ENCODE measurements around the gene NRXN3.

NRXN3 gene

DNA sequence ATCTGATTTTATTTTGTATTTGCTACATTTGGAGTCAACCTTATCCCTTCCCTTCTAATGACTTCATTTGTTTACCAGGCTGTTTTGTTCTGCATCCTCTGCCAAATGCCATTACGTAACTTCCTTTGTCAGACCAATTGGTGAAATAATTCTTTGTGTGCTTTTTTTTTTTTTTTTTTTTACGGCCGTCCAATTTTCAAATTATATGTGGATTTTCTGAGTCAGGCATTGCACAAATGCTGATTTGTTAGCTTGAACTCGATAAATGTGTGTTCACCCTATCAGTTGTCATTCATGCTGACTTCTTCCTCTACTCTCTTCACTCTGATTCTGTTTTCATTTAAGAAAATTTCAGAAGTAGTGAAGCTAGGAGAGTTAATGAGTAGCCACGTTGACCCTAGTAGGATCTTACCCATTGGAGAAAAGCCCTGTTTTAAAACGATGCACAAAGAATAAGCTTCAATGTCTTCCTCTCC lies 1654.9 kb downstream of the NRXN3 start:
- no peak for DNase-seq
- Histone ChIP-seq H3K27me3 (replicated peaks in 2 of 5; ENCODE audit: control insufficient read depth in 4 of 5, insufficient read depth in 5 of 5, low read length in 4 of 5) (no peaks in the 10 kb centered on the region), H3K27ac (ENCODE audit: insufficient read depth in 1 of 2, low read depth in 1 of 2, low read length in 2 of 2, poor library complexity in 1 of 2, severe bottlenecking in 2 of 2) (no peak overlapping the region), H3K36me3 (ENCODE audit: control insufficient read depth in 4 of 4, insufficient read depth in 4 of 4, low read length in 3 of 4) (no peaks in the 10 kb centered on the region), H3K9me3 (ENCODE audit: control extremely low read depth in 1 of 5, control insufficient read depth in 4 of 5, insufficient read depth in 2 of 5, low read depth in 1 of 5, low read length in 4 of 5) (no peaks in the 10 kb centered on the region), H3K4me1 (ENCODE audit: control extremely low read depth in 1 of 4, control insufficient read depth in 4 of 4, insufficient read depth in 4 of 4, low read length in 3 of 4) (no peaks in the 10 kb centered on the region), H3K4me3 (ENCODE audit: control insufficient read depth in 1 of 7, extremely low read depth in 1 of 7, insufficient read depth in 4 of 7, low read depth in 2 of 7, low read length in 6 of 7) (no peak overlapping the region)
- ChIA-PET POLR2A (no interaction called here), CTCF (no interaction called here)
- 84% methylated on average over 2 of the region's 6 CpGs for WGBS (ENCODE audit: insufficient coverage)

DNA sequence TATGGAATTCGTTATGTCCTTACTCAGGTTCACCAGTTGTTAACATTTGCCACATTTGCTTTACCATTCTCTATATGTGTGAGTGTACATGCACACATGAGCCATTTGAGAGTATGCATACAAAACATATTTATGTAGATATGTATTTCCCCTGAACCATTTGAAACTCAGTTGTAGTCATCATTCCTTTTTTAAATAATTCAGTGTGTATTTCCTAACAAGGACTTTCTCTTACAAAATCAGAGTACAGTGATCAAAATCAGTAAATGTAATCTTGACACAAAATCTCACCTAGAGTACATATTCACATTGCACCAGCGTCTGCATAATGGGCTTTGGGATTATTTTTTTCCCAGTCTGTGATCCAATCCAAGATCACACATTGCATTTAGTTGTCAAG lies 1656.2 kb downstream of the NRXN3 start:
- WGBS (ENCODE audit: insufficient coverage): 88% methylated on average over 1 of the region's 2 CpGs
- H3K27me3 ChIP-seq (replicated peaks in 2 of 5; ENCODE audit: control insufficient read depth in 4 of 5, insufficient read depth in 5 of 5, low read length in 4 of 5): no peaks in the 10 kb centered on the region

GRCh38 chr14:79829405-79830166 lies 1659.4 kb downstream of the NRXN3 start:
- Histone ChIP-seq H3K4me1 (ENCODE audit: control extremely low read depth in 1 of 4, control insufficient read depth in 4 of 4, insufficient read depth in 4 of 4, low read length in 3 of 4) (no peaks in the 10 kb centered on the region), H3K27ac (ENCODE audit: insufficient read depth in 1 of 2, low read depth in 1 of 2, low read length in 2 of 2, poor library complexity in 1 of 2, severe bottlenecking in 2 of 2) (no peak overlapping the region), H3K9me3 (ENCODE audit: control extremely low read depth in 1 of 5, control insufficient read depth in 4 of 5, insufficient read depth in 2 of 5, low read depth in 1 of 5, low read length in 4 of 5) (no peaks in the 10 kb centered on the region), H3K27me3 (replicated peaks in 2 of 5; ENCODE audit: control insufficient read depth in 4 of 5, insufficient read depth in 5 of 5, low read length in 4 of 5) (no peaks in the 10 kb centered on the region), H3K36me3 (ENCODE audit: control insufficient read depth in 4 of 4, insufficient read depth in 4 of 4, low read length in 3 of 4) (no peaks in the 10 kb centered on the region), H3K4me3 (ENCODE audit: control insufficient read depth in 1 of 7, extremely low read depth in 1 of 7, insufficient read depth in 4 of 7, low read depth in 2 of 7, low read length in 6 of 7) (no peak overlapping the region)
- 84% methylated on average over 2 of the region's 3 CpGs for WGBS (ENCODE audit: insufficient coverage)
- ChIA-PET CTCF (no interaction called here), POLR2A (no interaction called here)
- no peak for DNase-seq

More for the DNA sequence above, 1656.2 kb downstream of the NRXN3 start:
- Histone ChIP-seq H3K4me3 (ENCODE audit: control insufficient read depth in 1 of 7, extremely low read depth in 1 of 7, insufficient read depth in 4 of 7, low read depth in 2 of 7, low read length in 6 of 7) (no peak overlapping the region), H3K36me3 (ENCODE audit: control insufficient read depth in 4 of 4, insufficient read depth in 4 of 4, low read length in 3 of 4) (no peaks in the 10 kb centered on the region), H3K9me3 (ENCODE audit: control extremely low read depth in 1 of 5, control insufficient read depth in 4 of 5, insufficient read depth in 2 of 5, low read depth in 1 of 5, low read length in 4 of 5) (no peaks in the 10 kb centered on the region), H3K27ac (ENCODE audit: insufficient read depth in 1 of 2, low read depth in 1 of 2, low read length in 2 of 2, poor library complexity in 1 of 2, severe bottlenecking in 2 of 2) (no peak overlapping the region), H3K4me1 (ENCODE audit: control extremely low read depth in 1 of 4, control insufficient read depth in 4 of 4, insufficient read depth in 4 of 4, low read length in 3 of 4) (no peaks in the 10 kb centered on the region)
- no peak for DNase-seq
- ChIA-PET POLR2A (no interaction called here), CTCF (no interaction called here)

- WGBS (ENCODE audit: insufficient coverage): 89% methylated on average over 9 of the region's 10 CpGs
- Histone ChIP-seq H3K36me3 (ENCODE audit: control insufficient read depth in 4 of 4, insufficient read depth in 4 of 4, low read length in 3 of 4) (no peaks in the 10 kb centered on the region), H3K27ac (ENCODE audit: insufficient read depth in 1 of 2, low read depth in 1 of 2, low read length in 2 of 2, poor library complexity in 1 of 2, severe bottlenecking in 2 of 2) (no peak overlapping the region), H3K9me3 (ENCODE audit: control extremely low read depth in 1 of 5, control insufficient read depth in 4 of 5, insufficient read depth in 2 of 5, low read depth in 1 of 5, low read length in 4 of 5) (no peaks in the 10 kb centered on the region), H3K4me1 (ENCODE audit: control extremely low read depth in 1 of 4, control insufficient read depth in 4 of 4, insufficient read depth in 4 of 4, low read length in 3 of 4) (no peaks in the 10 kb centered on the region), H3K27me3 (replicated peaks in 2 of 5; ENCODE audit: control insufficient read depth in 4 of 5, insufficient read depth in 5 of 5, low read length in 4 of 5) (no peaks in the 10 kb centered on the region), H3K4me3 (ENCODE audit: control insufficient read depth in 1 of 7, extremely low read depth in 1 of 7, insufficient read depth in 4 of 7, low read depth in 2 of 7, low read length in 6 of 7) (no peak overlapping the region)
- ChIA-PET POLR2A (no interaction called here), CTCF (no interaction called here)
- DNase-seq: no peak
Observed at GRCh38 chr14:79831195-79831892, 1661.2 kb downstream of the NRXN3 start.

- no peak for DNase-seq
- Histone ChIP-seq H3K4me1 (ENCODE audit: control extremely low read depth in 1 of 4, control insufficient read depth in 4 of 4, insufficient read depth in 4 of 4, low read length in 3 of 4) (no peaks in the 10 kb centered on the region), H3K4me3 (ENCODE audit: control insufficient read depth in 1 of 7, extremely low read depth in 1 of 7, insufficient read depth in 4 of 7, low read depth in 2 of 7, low read length in 6 of 7) (no peak overlapping the region), H3K27me3 (replicated peaks in 2 of 5; ENCODE audit: control insufficient read depth in 4 of 5, insufficient read depth in 5 of 5, low read length in 4 of 5) (no peaks in the 10 kb centered on the region), H3K27ac (ENCODE audit: insufficient read depth in 1 of 2, low read depth in 1 of 2, low read length in 2 of 2, poor library complexity in 1 of 2, severe bottlenecking in 2 of 2) (no peak overlapping the region), H3K36me3 (ENCODE audit: control insufficient read depth in 4 of 4, insufficient read depth in 4 of 4, low read length in 3 of 4) (no peaks in the 10 kb centered on the region), H3K9me3 (ENCODE audit: control extremely low read depth in 1 of 5, control insufficient read depth in 4 of 5, insufficient read depth in 2 of 5, low read depth in 1 of 5, low read length in 4 of 5) (no peaks in the 10 kb centered on the region)
- CTCF ChIA-PET: no interaction called here
- POLR2A ChIA-PET: no interaction called here
- 91% methylated on average over 2 of the region's 3 CpGs for WGBS (ENCODE audit: insufficient coverage)
Observed at GRCh38 chr14:79833781-79834180, 1663.6 kb downstream of the NRXN3 start.

- Histone ChIP-seq H3K27me3 (replicated peaks in 2 of 5; ENCODE audit: control insufficient read depth in 4 of 5, insufficient read depth in 5 of 5, low read length in 4 of 5) (no peaks in the 10 kb centered on the region), H3K9me3 (ENCODE audit: control extremely low read depth in 1 of 5, control insufficient read depth in 4 of 5, insufficient read depth in 2 of 5, low read depth in 1 of 5, low read length in 4 of 5) (no peaks in the 10 kb centered on the region), H3K4me3 (ENCODE audit: control insufficient read depth in 1 of 7, extremely low read depth in 1 of 7, insufficient read depth in 4 of 7, low read depth in 2 of 7, low read length in 6 of 7) (no peak overlapping the region), H3K27ac (ENCODE audit: insufficient read depth in 1 of 2, low read depth in 1 of 2, low read length in 2 of 2, poor library complexity in 1 of 2, severe bottlenecking in 2 of 2) (no peak overlapping the region), H3K36me3 (ENCODE audit: control insufficient read depth in 4 of 4, insufficient read depth in 4 of 4, low read length in 3 of 4) (no peaks in the 10 kb centered on the region), H3K4me1 (ENCODE audit: control extremely low read depth in 1 of 4, control insufficient read depth in 4 of 4, insufficient read depth in 4 of 4, low read length in 3 of 4) (no peaks in the 10 kb centered on the region)
- ChIA-PET POLR2A (no interaction called here), CTCF (no interaction called here)
- no peak for DNase-seq
- 93% methylated on average over 2 of the region's 6 CpGs for WGBS (ENCODE audit: insufficient coverage)
Observed at GRCh38 chr14:79834868-79835267, 1664.7 kb downstream of the NRXN3 start.

DNA sequence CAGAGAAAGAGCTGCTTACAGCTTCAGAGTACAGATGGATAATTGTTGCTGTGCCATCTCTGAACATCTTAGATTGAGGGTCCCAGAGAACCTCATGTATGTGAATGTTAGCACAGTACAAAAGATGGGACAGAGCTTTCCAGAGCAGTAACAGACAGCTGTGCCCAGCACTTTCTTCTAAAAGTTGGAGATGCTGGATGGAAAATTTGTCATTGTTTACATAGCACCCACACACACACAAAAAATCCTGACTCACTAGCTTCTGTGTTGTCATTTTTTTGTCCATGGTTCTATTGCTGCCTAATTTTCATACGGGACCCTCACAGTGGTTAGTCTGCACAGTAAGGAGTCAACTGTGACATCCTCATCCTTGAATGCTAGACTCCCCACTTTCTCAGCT lies 1666.4 kb downstream of the NRXN3 start:
- ChIA-PET POLR2A (no interaction called here), CTCF (no interaction called here)
- no peaks in the 10 kb centered on the region for H3K27me3 ChIP-seq (replicated peaks in 2 of 5; ENCODE audit: control insufficient read depth in 4 of 5, insufficient read depth in 5 of 5, low read length in 4 of 5)
- no peak overlapping the region for H3K4me3 ChIP-seq (ENCODE audit: control insufficient read depth in 1 of 7, extremely low read depth in 1 of 7, insufficient read depth in 4 of 7, low read depth in 2 of 7, low read length in 6 of 7)
- H3K27ac ChIP-seq (ENCODE audit: insufficient read depth in 1 of 2, low read depth in 1 of 2, low read length in 2 of 2, poor library complexity in 1 of 2, severe bottlenecking in 2 of 2): no peak overlapping the region
- 83% methylated on average over 1 of the region's 1 CpG for WGBS (ENCODE audit: insufficient coverage)
- no peaks in the 10 kb centered on the region for H3K36me3 ChIP-seq (ENCODE audit: control insufficient read depth in 4 of 4, insufficient read depth in 4 of 4, low read length in 3 of 4)
- no peak for DNase-seq
- no peaks in the 10 kb centered on the region for H3K9me3 ChIP-seq (ENCODE audit: control extremely low read depth in 1 of 5, control insufficient read depth in 4 of 5, insufficient read depth in 2 of 5, low read depth in 1 of 5, low read length in 4 of 5)
- no peaks in the 10 kb centered on the region for H3K4me1 ChIP-seq (ENCODE audit: control extremely low read depth in 1 of 4, control insufficient read depth in 4 of 4, insufficient read depth in 4 of 4, low read length in 3 of 4)

Data from common myeloid progenitor, CD34-positive (primary cell).